ENCODE measurements around the gene ABCB1. TPM values are rescaled to one million over a fixed set of nuclear protein-coding genes. Genes with fewer than 3 reads are reported as not detected.

ABCB1 gene
- total and polyA plus RNA-seq, 9 of the 15 experiments (the other 6 are each of a cell fraction or from before 2014, with no cell fraction given) = 0.03 to 0.86 (median 0.52) TPM

GRCh38 chr7:87511510-87511909 is 89.2 kb downstream of the ABCB1 start:
- Histone ChIP-seq H4K20me1 (replicated peaks; ENCODE audit: control insufficient read depth, insufficient read depth, low read length) (no peaks in the 10 kb centered on the region), H3K9me1 (ENCODE audit: control insufficient read depth, insufficient read depth, low read length) (no peaks in the 10 kb centered on the region), H3K9me3 (replicated peaks; ENCODE audit: control insufficient read depth, insufficient read depth, low read depth, low read length) (no peaks in the 10 kb centered on the region), H3K4me1 (replicated peaks in 1 of 2; ENCODE audit: control insufficient read depth in 2 of 2, insufficient read depth in 2 of 2, low read length in 2 of 2) (no peaks in the 10 kb centered on the region), H3K27me3 (ENCODE audit: control insufficient read depth in 2 of 2, insufficient read depth in 2 of 2, low read length in 2 of 2) (no peaks in the 10 kb centered on the region), H3K9ac (ENCODE audit: insufficient read depth in 1 of 2, low read depth in 2 of 2, low read length in 2 of 2) (no peak overlapping the region), H3K4me2 (ENCODE audit: insufficient read depth, low read length) (no peak overlapping the region), H3K4me3 (no peak overlapping the region), H3K79me2 (ENCODE audit: control insufficient read depth, insufficient read depth, low read length) (no peaks in the 10 kb centered on the region), H3K27ac (ENCODE audit: extremely low read depth, low read depth, low read length) (no peak overlapping the region), H2AFZ (ENCODE audit: low read depth, low read length) (no peak overlapping the region), H3K36me3 (ENCODE audit: control insufficient read depth, insufficient read depth, low read length) (no peaks in the 10 kb centered on the region)
- in situ Hi-C loops (cut with MboI) (no loop called here), intact Hi-C loops (cut with micrococcal nuclease) (no loop called here)
- FAIRE-seq (no peak), DNase-seq (ENCODE audit: extremely low read depth in 1 of 4, low spot score in 3 of 4) (no peak), ATAC-seq (no peak)
- ChIA-PET CTCF (ENCODE audit: low intra/inter-chr PET ratio) (no interaction called here), POLR2A (interaction anchor here (0.7 kb wide), 1 partner anchor 14 kb away, joined by 4 read pairs; no protein-coding TSS in a partner anchor)
- BruUV-seq (replicated peaks) = no TSS peak
- TF ChIP-seq SP2 (IDR thresholded peaks at IDR 0.05; ENCODE audit: extremely low read depth, low read depth, low read length, poor library complexity, severe bottlenecking) = no peak
- no peak for TF ChIP-seq ZFP91 (CRISPR knock-in tag; IDR thresholded peaks at IDR 0.05)
- TF ChIP-seq ZNF609 (CRISPR knock-in tag; IDR thresholded peaks at IDR 0.05; ENCODE audit: borderline replicate concordance) = no peak
- no peak for TF ChIP-seq ZBTB34 (CRISPR knock-in tag; IDR thresholded peaks at IDR 0.05)
- no peak for TF ChIP-seq COPS2 (conservative IDR thresholded peaks at IDR 0.05)
- no peak for TF ChIP-seq STAG1 (CRISPR knock-in tag; IDR thresholded peaks at IDR 0.05; ENCODE audit: borderline replicate concordance)
- TF ChIP-seq SETDB1 (IDR thresholded peaks at IDR 0.05; ENCODE audit: low read length) = no peak
- no peak for TF ChIP-seq MLX (CRISPR knock-in tag; conservative IDR thresholded peaks at IDR 0.05)
- TF ChIP-seq BRD9 (IDR thresholded peaks at IDR 0.05; ENCODE audit: low read depth, partially characterized antibody) = no peak
- no peak for TF ChIP-seq PTTG1 (tag; IDR thresholded peaks at IDR 0.05; ENCODE audit: low read depth)
- WGBS (ENCODE audit: insufficient coverage, low coverage, missing lambda C conversion rate) = 0% methylated on average over 1 of the region's 1 CpG

All from K562 (cell line).